GM18861 (cell line): Measurements from ENCODE around the gene DHRSX.
"Not testable (repeated sequence)": the region's sequence is repeated elsewhere in the genome, so short reads cannot be mapped to it uniquely, and the experiment has no call there.

Source experiments
- ATAC-seq: cut with Tn5 transposase; IDR thresholded peaks from one replicate; pipeline ENCODE4 v1.9.1; 2021; ENCODE audit not compliant: unreplicated experiment

DHRSX gene

GRCh38 chrX:2460048-2460447 is 40.7 kb downstream of the DHRSX start:
- ATAC-seq = not testable (repeated sequence)

- ATAC-seq = no peak
Measured at GRCh38 chrX:2458309-2458708, 42.5 kb downstream of the DHRSX start.

GRCh38 chrX:2457289-2458133 is 43.3 kb downstream of the DHRSX start:
- no peak for ATAC-seq

- not testable (repeated sequence) for ATAC-seq
Measured at GRCh38 chrX:2456091-2456490, 44.7 kb downstream of the DHRSX start.

GRCh38 chrX:2454620-2455019 is 46.2 kb downstream of the DHRSX start:
- ATAC-seq = not testable (repeated sequence)

GRCh38 chrX:2452799-2453198 is 48.0 kb downstream of the DHRSX start:
- no peak for ATAC-seq

- no peak for ATAC-seq
Measured at GRCh38 chrX:2452317-2452784, 48.4 kb downstream of the DHRSX start.

- ATAC-seq = no peak
Measured at GRCh38 chrX:2451501-2452316, 49.1 kb downstream of the DHRSX start.

- no peak for ATAC-seq
Measured at GRCh38 chrX:2450681-2451080, 50.1 kb downstream of the DHRSX start.

- ATAC-seq = no peak
Measured at GRCh38 chrX:2449135-2449886, 51.5 kb downstream of the DHRSX start.

GRCh38 chrX:2447484-2447883 is 53.3 kb downstream of the DHRSX start:
- no peak for ATAC-seq

GRCh38 chrX:2446815-2447214 is 54.0 kb downstream of the DHRSX start:
- no peak for ATAC-seq

- ATAC-seq = no peak
Measured at GRCh38 chrX:2445662-2446623, 54.8 kb downstream of the DHRSX start.

- ATAC-seq = no peak
Measured at GRCh38 chrX:2442694-2443093, 58.1 kb downstream of the DHRSX start.

GRCh38 chrX:2441466-2441865 is 59.3 kb downstream of the DHRSX start:
- no peak for ATAC-seq

GRCh38 chrX:2439613-2440012 is 61.2 kb downstream of the DHRSX start:
- ATAC-seq = no peak

GRCh38 chrX:2435465-2435864 is 65.3 kb downstream of the DHRSX start:
- ATAC-seq = no peak

GRCh38 chrX:2434270-2435163 is 66.3 kb downstream of the DHRSX start:
- ATAC-seq = no peak

GRCh38 chrX:2432298-2432863 is 68.4 kb downstream of the DHRSX start:
- no peak for ATAC-seq
